Stimulated activated CD4-positive, alpha-beta T cell treated with anti-CD3 and anti-CD28 coated beads, Interleukin-2, amount 100 ng/mL, for 48 hours (primary cell): ENCODE measurements around the gene CLTCL1.
"Not testable (repeated sequence)": the region's sequence is repeated elsewhere in the genome, so short reads cannot be mapped to it uniquely, and the experiment has no call there.

Experiments
- DNase-seq, 2 donors: peaks; one replicate each; pipeline ENCODE4 v3.0.0-alpha.2; 2020

The CLTCL1 gene

GRCh38 chr22:19290400-19291217, 910 bp downstream of the CLTCL1 start:
- no peak for DNase-seq

- DNase-seq = no peak
Observed at GRCh38 chr22:19289475-19290161, 1.9 kb downstream of the CLTCL1 start.

GRCh38 chr22:19287889-19288288, 3.6 kb downstream of the CLTCL1 start:
- no peak for DNase-seq

- no peak for DNase-seq
Observed at GRCh38 chr22:19287076-19287707, 4.3 kb downstream of the CLTCL1 start.

GRCh38 chr22:19285831-19286230, 5.7 kb downstream of the CLTCL1 start:
- DNase-seq = no peak

- not testable (repeated sequence) for DNase-seq
Observed at GRCh38 chr22:19279143-19279542, 12.4 kb downstream of the CLTCL1 start.

GRCh38 chr22:19277785-19278184, 13.7 kb downstream of the CLTCL1 start:
- DNase-seq = no peak

GRCh38 chr22:19275919-19276600, 15.5 kb downstream of the CLTCL1 start:
- DNase-seq = no peak

GRCh38 chr22:19275513-19275912, 16.0 kb downstream of the CLTCL1 start:
- DNase-seq = no peak

- DNase-seq = no peak
Observed at GRCh38 chr22:19275104-19275503, 16.4 kb downstream of the CLTCL1 start.

GRCh38 chr22:19271856-19272535, 19.5 kb downstream of the CLTCL1 start:
- DNase-seq = no peak

- DNase-seq = no peak
Observed at GRCh38 chr22:19271273-19271855, 20.2 kb downstream of the CLTCL1 start.

GRCh38 chr22:19270873-19271272, 20.6 kb downstream of the CLTCL1 start:
- no peak for DNase-seq

GRCh38 chr22:19266547-19267086, 24.9 kb downstream of the CLTCL1 start:
- DNase-seq = no peak

GRCh38 chr22:19265779-19266178, 25.7 kb downstream of the CLTCL1 start:
- no peak for DNase-seq

- DNase-seq = no peak
Observed at GRCh38 chr22:19260804-19261203, 30.7 kb downstream of the CLTCL1 start.

GRCh38 chr22:19260194-19260593, 31.3 kb downstream of the CLTCL1 start:
- DNase-seq = no peak

- not testable (repeated sequence) for DNase-seq
Observed at GRCh38 chr22:19258968-19259288, 32.6 kb downstream of the CLTCL1 start.

- no peak for DNase-seq
Observed at GRCh38 chr22:19258371-19258770, 33.1 kb downstream of the CLTCL1 start.

- DNase-seq = not testable (repeated sequence)
Observed at GRCh38 chr22:19256362-19256761, 35.2 kb downstream of the CLTCL1 start.

- no peak for DNase-seq
Observed at GRCh38 chr22:19253143-19253542, 38.4 kb downstream of the CLTCL1 start.
